SW480 (cell line): ENCODE results near the gene CTSK.

Experiments used
- DNase-seq: peaks from one replicate; pipeline ENCODE4 v3.0.0-alpha.2; 2016; ENCODE audit warnings: low spot score

Gene CTSK

GRCh38 chr1:150760013-150760412 lies 48.0 kb downstream of the CTSK start:
- DNase-seq: no peak

GRCh38 chr1:150753416-150753815 lies 54.6 kb downstream of the CTSK start:
- DNase-seq: no peak

GRCh38 chr1:150751443-150751842 lies 56.6 kb downstream of the CTSK start:
- no peak for DNase-seq

GRCh38 chr1:150749720-150750311 lies 58.2 kb downstream of the CTSK start:
- no peak for DNase-seq

- no peak for DNase-seq
These were observed 59.0 kb downstream of the CTSK start for GRCh38 chr1:150748878-150749719.
